Endothelial cell of umbilical vein (primary cell): Measurements from ENCODE around the gene SUZ12.
"Not testable (repeated sequence)": the region's sequence is repeated elsewhere in the genome, so short reads cannot be mapped to it uniquely, and the experiment has no call there.

Source experiments
- CTCF ChIP-seq, 2 donors: IDR thresholded peaks; 1 replicate in 1 of 2; 2 replicates in 1 of 2; pipeline ENCODE4 v1.5.1; 2011; ENCODE audit warnings: low read length in 2 of 2, mild to moderate bottlenecking in 2 of 2, moderate library complexity in 2 of 2, control low read depth in 1 of 2, inconsistent platforms in 1 of 2, low read depth in 1 of 2; ENCODE audit not compliant: insufficient read depth in 1 of 2; ENCODE audit errors: extremely low read depth in 1 of 2
- EZH2 ChIP-seq: IDR thresholded peaks from 2 replicates; pipeline ENCODE4 v1.6.1; 2012; ENCODE audit warnings: borderline replicate concordance, low read depth, mild to moderate bottlenecking, moderate library complexity, low read length, inconsistent platforms; ENCODE audit not compliant: severe bottlenecking
- JUN ChIP-seq: IDR thresholded peaks from 2 replicates; pipeline ENCODE4 v1.6.1; 2011; ENCODE audit warnings: borderline replicate concordance, low read depth; ENCODE audit not compliant: insufficient read length, insufficient read depth
- MYC ChIP-seq: IDR thresholded peaks from one replicate; pipeline ENCODE4 v1.6.1; 2011; ENCODE audit warnings: mild to moderate bottlenecking, low read depth, low read length
- POLR2A ChIP-seq: IDR thresholded peaks from 2 replicates; pipeline ENCODE4 v1.6.1; 2012; ENCODE audit warnings: low read depth, mild to moderate bottlenecking, control low read depth, low read length

GRCh38 chr17:32041306-32041875 lies 104.6 kb downstream of the SUZ12 start:
- not testable (repeated sequence) for TF ChIP-seq CTCF (IDR thresholded peaks at IDR 0.05; ENCODE audit: extremely low read depth in 1 of 2, insufficient read depth in 1 of 2, low read depth in 1 of 2, low read length in 2 of 2); EZH2; POLR2A; JUN; MYC
